Stimulated activated naive CD8-positive, alpha-beta T cell treated with anti-CD3 and anti-CD28 coated beads, Interleukin-15, amount 100 ng/mL, for 72 hours (primary cell): ENCODE data around the gene RFX1.

Experiments
- ATAC-seq: fragments of 150-1000 bp; cut with Tn5 transposase; 2 replicates; pipeline ENCODE4 v1.10.0; 2021; ENCODE audit warnings: mild to moderate bottlenecking, moderate library complexity
- DNase-seq, 2 donors: peaks; one replicate each; pipeline ENCODE4 v3.0.0; 2021 to 2022
- H3K27ac Mint-ChIP-seq, 2 donors: one replicate each; pipeline ENCODE4 v1.8.0; 2022; ENCODE audit warnings: mild to moderate bottlenecking in 2 of 2, mixed read lengths in 2 of 2, moderate library complexity in 2 of 2
- H3K27me3 Mint-ChIP-seq: one replicate; pipeline ENCODE4 v1.8.0; 2022; ENCODE audit warnings: mixed read lengths
- H3K4me1 Mint-ChIP-seq: one replicate; pipeline ENCODE4 v1.8.0; 2022; ENCODE audit warnings: mild to moderate bottlenecking, mixed read lengths
- H3K4me3 Mint-ChIP-seq, 2 donors: one replicate each; pipeline ENCODE4 v1.8.0; 2022; ENCODE audit warnings: mild to moderate bottlenecking in 2 of 2, mixed read lengths in 2 of 2, moderate library complexity in 1 of 2
- H3K9me3 Mint-ChIP-seq, 2 donors: one replicate each; pipeline ENCODE4 v1.8.0; 2022; ENCODE audit warnings: mixed read lengths in 2 of 2

RFX1 gene

GRCh38 chr19:14006766-14007562 is 844 bp upstream of the RFX1 start:
- H3K27me3 Mint-ChIP-seq, result no peaks in the 10 kb centered on the region
- ATAC-seq (peak; percentile 57), DNase-seq (no peak)
- H3K9me3 Mint-ChIP-seq, result no peaks in the 10 kb centered on the region
- peaks cover 44% of the 10 kb centered on the region for H3K4me1 Mint-ChIP-seq
- H3K4me3 Mint-ChIP-seq, result peak overlapping the region; percentile 94 to 96
- H3K27ac Mint-ChIP-seq, result peak overlapping the region; percentile 100

GRCh38 chr19:14005349-14006084 is 603 bp downstream of the RFX1 start:
- DNase-seq (peak; percentile 89 to 91), ATAC-seq (peak; percentile 56)
- Mint-ChIP-seq H3K4me3 (peak overlapping the region; percentile 94 to 96), H3K27me3 (no peaks in the 10 kb centered on the region), H3K27ac (peak overlapping the region; percentile 91 to 100), H3K9me3 (no peaks in the 10 kb centered on the region), H3K4me1 (peaks cover 58% of the 10 kb centered on the region)

GRCh38 chr19:14004619-14005348 is 1.3 kb downstream of the RFX1 start:
- Mint-ChIP-seq H3K9me3 (no peaks in the 10 kb centered on the region), H3K4me3 (peak overlapping the region; percentile 77 to 94), H3K27me3 (no peaks in the 10 kb centered on the region), H3K4me1 (peaks cover 61% of the 10 kb centered on the region), H3K27ac (peak overlapping the region; percentile 91 to 95)
- no peak for ATAC-seq
- no peak for DNase-seq

GRCh38 chr19:14003251-14004055 is 2.7 kb downstream of the RFX1 start:
- Mint-ChIP-seq H3K27me3 (no peaks in the 10 kb centered on the region), H3K27ac (peak overlapping the region; percentile 96 to 97), H3K4me1 (peaks cover 61% of the 10 kb centered on the region), H3K9me3 (peaks cover 6 to 8% of the 10 kb centered on the region in 2 donors), H3K4me3 (peak overlapping the region; percentile 76 to 78)
- no peak for DNase-seq
- ATAC-seq, result no peak

- H3K4me1 Mint-ChIP-seq, result peaks cover 60% of the 10 kb centered on the region
- H3K4me3 Mint-ChIP-seq, result peak overlapping the region; percentile 76 to 78
- H3K27ac Mint-ChIP-seq, result peak overlapping the region; percentile 96 to 97
- ATAC-seq, result no peak
- DNase-seq, result peak in 1 of 2 donors; percentile 38
- H3K9me3 Mint-ChIP-seq, result peaks cover 6 to 9% of the 10 kb centered on the region in 2 donors
- no peaks in the 10 kb centered on the region for H3K27me3 Mint-ChIP-seq
Observed at GRCh38 chr19:14002571-14003250, 3.4 kb downstream of the RFX1 start.

- H3K27me3 Mint-ChIP-seq, result no peaks in the 10 kb centered on the region
- H3K9me3 Mint-ChIP-seq, result peaks cover 6 to 9% of the 10 kb centered on the region in 2 donors
- DNase-seq (no peak), ATAC-seq (no peak)
- peak overlapping the region; percentile 57 to 59 for H3K4me3 Mint-ChIP-seq
- peaks cover 51% of the 10 kb centered on the region for H3K4me1 Mint-ChIP-seq
- peak overlapping the region; percentile 88 to 92 for H3K27ac Mint-ChIP-seq
Observed at GRCh38 chr19:14000691-14001375, 5.3 kb downstream of the RFX1 start.

GRCh38 chr19:13999085-13999484 is 7.0 kb downstream of the RFX1 start:
- no peak overlapping the region for H3K4me3 Mint-ChIP-seq
- DNase-seq (no peak), ATAC-seq (no peak)
- H3K27ac Mint-ChIP-seq, result no peak overlapping the region
- H3K9me3 Mint-ChIP-seq, result peaks cover 6 to 9% of the 10 kb centered on the region in 2 donors
- H3K27me3 Mint-ChIP-seq, result no peaks in the 10 kb centered on the region
- H3K4me1 Mint-ChIP-seq, result peaks cover 41% of the 10 kb centered on the region

- no peak for DNase-seq
- H3K4me1 Mint-ChIP-seq, result peaks cover 40% of the 10 kb centered on the region
- H3K27me3 Mint-ChIP-seq, result no peaks in the 10 kb centered on the region
- H3K4me3 Mint-ChIP-seq, result no peak overlapping the region
- peaks cover 6 to 9% of the 10 kb centered on the region in 2 donors for H3K9me3 Mint-ChIP-seq
- no peak for ATAC-seq
- peak overlapping the region in 1 of 2 donors; percentile 46 for H3K27ac Mint-ChIP-seq
Observed at GRCh38 chr19:13998426-13998825, 7.7 kb downstream of the RFX1 start.

GRCh38 chr19:13997631-13997962 is 8.5 kb downstream of the RFX1 start:
- no peak for DNase-seq
- no peaks in the 10 kb centered on the region for H3K27me3 Mint-ChIP-seq
- no peak overlapping the region for H3K27ac Mint-ChIP-seq
- no peak overlapping the region for H3K4me3 Mint-ChIP-seq
- peaks cover 37% of the 10 kb centered on the region for H3K4me1 Mint-ChIP-seq
- peaks cover 6 to 9% of the 10 kb centered on the region in 2 donors for H3K9me3 Mint-ChIP-seq
- no peak for ATAC-seq

GRCh38 chr19:13996928-13997630 is 9.0 kb downstream of the RFX1 start:
- Mint-ChIP-seq H3K4me1 (peaks cover 37% of the 10 kb centered on the region), H3K9me3 (peaks cover 6 to 9% of the 10 kb centered on the region in 2 donors), H3K27ac (no peak overlapping the region), H3K27me3 (no peaks in the 10 kb centered on the region), H3K4me3 (no peak overlapping the region)
- DNase-seq (no peak), ATAC-seq (no peak)

- peaks cover 6 to 9% of the 10 kb centered on the region in 2 donors for H3K9me3 Mint-ChIP-seq
- ATAC-seq (no peak), DNase-seq (no peak)
- peaks cover 37% of the 10 kb centered on the region for H3K4me1 Mint-ChIP-seq
- no peaks in the 10 kb centered on the region for H3K27me3 Mint-ChIP-seq
- no peak overlapping the region for H3K27ac Mint-ChIP-seq
- no peak overlapping the region for H3K4me3 Mint-ChIP-seq
Observed at GRCh38 chr19:13995878-13996765, 10.0 kb downstream of the RFX1 start.

- Mint-ChIP-seq H3K27me3 (no peaks in the 10 kb centered on the region), H3K4me3 (no peak overlapping the region), H3K4me1 (peaks cover 35% of the 10 kb centered on the region), H3K27ac (peak overlapping the region in 1 of 2 donors; percentile 49), H3K9me3 (peaks cover 6 to 9% of the 10 kb centered on the region in 2 donors)
- no peak for ATAC-seq
- DNase-seq, result no peak
Observed at GRCh38 chr19:13995017-13995728, 10.9 kb downstream of the RFX1 start.
